Measurements from ENCODE around the gene BRD4. TPM values are rescaled to one million over a fixed set of nuclear protein-coding genes. Genes with fewer than 3 reads are reported as not detected.
"Not testable (repeated sequence)": the region's sequence is repeated elsewhere in the genome, so short reads cannot be mapped to it uniquely, and the experiment has no call there.

BRD4 gene
- polyA plus RNA-seq, 1 donor (not counting 4 experiments of a cell fraction or from before 2014, with no cell fraction given) = 5.5 TPM

GRCh38 chr19:15340086-15340485, 7.7 kb upstream of the BRD4 start:
- TF ChIP-seq, protein P1, sequence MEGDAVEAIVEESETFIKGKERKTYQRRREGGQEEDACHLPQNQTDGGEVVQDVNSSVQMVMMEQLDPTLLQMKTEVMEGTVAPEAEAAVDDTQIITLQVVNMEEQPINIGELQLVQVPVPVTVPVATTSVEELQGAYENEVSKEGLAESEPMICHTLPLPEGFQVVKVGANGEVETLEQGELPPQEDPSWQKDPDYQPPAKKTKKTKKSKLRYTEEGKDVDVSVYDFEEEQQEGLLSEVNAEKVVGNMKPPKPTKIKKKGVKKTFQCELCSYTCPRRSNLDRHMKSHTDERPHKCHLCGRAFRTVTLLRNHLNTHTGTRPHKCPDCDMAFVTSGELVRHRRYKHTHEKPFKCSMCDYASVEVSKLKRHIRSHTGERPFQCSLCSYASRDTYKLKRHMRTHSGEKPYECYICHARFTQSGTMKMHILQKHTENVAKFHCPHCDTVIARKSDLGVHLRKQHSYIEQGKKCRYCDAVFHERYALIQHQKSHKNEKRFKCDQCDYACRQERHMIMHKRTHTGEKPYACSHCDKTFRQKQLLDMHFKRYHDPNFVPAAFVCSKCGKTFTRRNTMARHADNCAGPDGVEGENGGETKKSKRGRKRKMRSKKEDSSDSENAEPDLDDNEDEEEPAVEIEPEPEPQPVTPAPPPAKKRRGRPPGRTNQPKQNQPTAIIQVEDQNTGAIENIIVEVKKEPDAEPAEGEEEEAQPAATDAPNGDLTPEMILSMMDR (optimal IDR thresholded peaks at IDR 0.05 in 1 of 3, IDR thresholded peaks at IDR 0.05 in 1 of 3, conservative IDR thresholded peaks at IDR 0.05 in 1 of 3; ENCODE audit: extremely low read depth in 1 of 3, insufficient read depth in 2 of 3, low read length in 3 of 3) = no peak
- TF ChIP-seq EZH2 (IDR thresholded peaks at IDR 0.05; ENCODE audit: low read length) = no peak
- Histone ChIP-seq H3K4me1 (ENCODE audit: control insufficient read depth, extremely low read depth, insufficient read depth, low read length) (no peaks in the 10 kb centered on the region), H3K4me2 (ENCODE audit: control insufficient read depth, extremely low read depth, insufficient read depth, low read depth, low read length) (no peak overlapping the region), H3K36me3 (ENCODE audit: control insufficient read depth in 2 of 2, extremely low read depth in 1 of 2, insufficient read depth in 2 of 2, low read length in 2 of 2) (no peaks in the 10 kb centered on the region), H3K79me2 (ENCODE audit: control insufficient read depth, insufficient read depth, low read length) (no peaks in the 10 kb centered on the region), H2AFZ (ENCODE audit: control insufficient read depth, low read length) (no peak overlapping the region), H3K4me3 (ENCODE audit: control insufficient read depth in 2 of 3, extremely low read depth in 1 of 3, insufficient read depth in 2 of 3, low read depth in 1 of 3, low read length in 3 of 3) (no peak overlapping the region), H3K27ac (ENCODE audit: control insufficient read depth, insufficient read depth, low read length) (no peak overlapping the region), H4K20me1 (ENCODE audit: control insufficient read depth, extremely low read depth, insufficient read depth, low read length) (no peaks in the 10 kb centered on the region), H3K9me1 (ENCODE audit: control insufficient read depth, extremely low read depth, insufficient read depth, low read length) (no peaks in the 10 kb centered on the region), H3K9ac (ENCODE audit: control insufficient read depth, extremely low read depth, insufficient read depth, low read length) (no peak overlapping the region), H3K9me3 (ENCODE audit: control insufficient read depth, low read depth, low read length) (no peaks in the 10 kb centered on the region), H3K27me3 (ENCODE audit: control insufficient read depth, extremely low read depth, insufficient read depth, low read length) (no peaks in the 10 kb centered on the region)
- dilution Hi-C loops (cut with MboI; ENCODE audit: extremely low pct_ligation_motif_present, low sequenced_read_pairs) = no loop called here
- DNase-seq (ENCODE audit: low read depth, low spot score) (no peak), FAIRE-seq (no peak)

DNA sequence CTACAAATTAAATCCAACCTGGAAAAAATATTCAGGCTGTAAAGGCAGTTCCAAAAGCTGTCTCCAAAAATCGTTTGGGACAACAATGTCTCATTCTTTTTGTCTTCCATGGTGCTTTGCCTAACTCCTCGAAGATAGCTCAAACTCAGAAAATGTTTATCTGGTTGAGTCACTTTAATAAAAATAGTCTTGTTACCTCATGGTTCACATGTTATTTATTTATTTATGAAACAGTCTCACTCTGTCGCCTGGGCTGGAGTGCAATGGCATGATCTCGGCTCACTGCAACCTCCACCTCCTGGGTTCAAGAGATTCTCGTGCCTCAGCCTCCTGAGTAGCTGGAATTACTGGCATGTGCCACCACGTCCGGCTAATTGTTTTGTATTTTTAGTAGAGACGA, 4.9 kb upstream of the BRD4 start:
- Histone ChIP-seq H3K27ac (ENCODE audit: control insufficient read depth, insufficient read depth, low read length) (no peak overlapping the region), H3K36me3 (ENCODE audit: control insufficient read depth in 2 of 2, extremely low read depth in 1 of 2, insufficient read depth in 2 of 2, low read length in 2 of 2) (no peaks in the 10 kb centered on the region), H3K4me2 (ENCODE audit: control insufficient read depth, extremely low read depth, insufficient read depth, low read depth, low read length) (no peak overlapping the region), H3K9ac (ENCODE audit: control insufficient read depth, extremely low read depth, insufficient read depth, low read length) (no peak overlapping the region), H3K9me1 (ENCODE audit: control insufficient read depth, extremely low read depth, insufficient read depth, low read length) (no peaks in the 10 kb centered on the region), H3K27me3 (ENCODE audit: control insufficient read depth, extremely low read depth, insufficient read depth, low read length) (no peaks in the 10 kb centered on the region), H3K79me2 (ENCODE audit: control insufficient read depth, insufficient read depth, low read length) (peaks cover 15% of the 10 kb centered on the region), H4K20me1 (ENCODE audit: control insufficient read depth, extremely low read depth, insufficient read depth, low read length) (no peaks in the 10 kb centered on the region), H2AFZ (ENCODE audit: control insufficient read depth, low read length) (no peak overlapping the region), H3K4me3 (ENCODE audit: control insufficient read depth in 2 of 3, extremely low read depth in 1 of 3, insufficient read depth in 2 of 3, low read depth in 1 of 3, low read length in 3 of 3) (no peak overlapping the region), H3K9me3 (ENCODE audit: control insufficient read depth, low read depth, low read length) (no peaks in the 10 kb centered on the region), H3K4me1 (ENCODE audit: control insufficient read depth, extremely low read depth, insufficient read depth, low read length) (peaks cover 3% of the 10 kb centered on the region)
- TF ChIP-seq, protein P1 (optimal IDR thresholded peaks at IDR 0.05 in 1 of 3, IDR thresholded peaks at IDR 0.05 in 1 of 3, conservative IDR thresholded peaks at IDR 0.05 in 1 of 3; ENCODE audit: extremely low read depth in 1 of 3, insufficient read depth in 2 of 3, low read length in 3 of 3) = no peak
- no peak for TF ChIP-seq EZH2 (IDR thresholded peaks at IDR 0.05; ENCODE audit: low read length)
- dilution Hi-C loops (cut with MboI; ENCODE audit: extremely low pct_ligation_motif_present, low sequenced_read_pairs) = no loop called here
- FAIRE-seq (no peak), DNase-seq (ENCODE audit: low read depth, low spot score) (no peak)

GRCh38 chr19:15335992-15336391, 3.7 kb upstream of the BRD4 start:
- DNase-seq (ENCODE audit: low read depth, low spot score); H2AFZ ChIP-seq (ENCODE audit: control insufficient read depth, low read length); H3K27ac ChIP-seq (ENCODE audit: control insufficient read depth, insufficient read depth, low read length); H3K36me3 ChIP-seq (ENCODE audit: control insufficient read depth in 2 of 2, extremely low read depth in 1 of 2, insufficient read depth in 2 of 2, low read length in 2 of 2); H4K20me1 ChIP-seq (ENCODE audit: control insufficient read depth, extremely low read depth, insufficient read depth, low read length); H3K9me3 ChIP-seq (ENCODE audit: control insufficient read depth, low read depth, low read length); FAIRE-seq; dilution Hi-C loops (cut with MboI; ENCODE audit: extremely low pct_ligation_motif_present, low sequenced_read_pairs); H3K27me3 ChIP-seq (ENCODE audit: control insufficient read depth, extremely low read depth, insufficient read depth, low read length); H3K4me1 ChIP-seq (ENCODE audit: control insufficient read depth, extremely low read depth, insufficient read depth, low read length); H3K9ac ChIP-seq (ENCODE audit: control insufficient read depth, extremely low read depth, insufficient read depth, low read length); H3K9me1 ChIP-seq (ENCODE audit: control insufficient read depth, extremely low read depth, insufficient read depth, low read length); H3K4me2 ChIP-seq (ENCODE audit: control insufficient read depth, extremely low read depth, insufficient read depth, low read depth, low read length); H3K4me3 ChIP-seq (ENCODE audit: control insufficient read depth in 2 of 3, extremely low read depth in 1 of 3, insufficient read depth in 2 of 3, low read depth in 1 of 3, low read length in 3 of 3): not testable (repeated sequence)
- peaks cover 23% of the 10 kb centered on the region for H3K79me2 ChIP-seq (ENCODE audit: control insufficient read depth, insufficient read depth, low read length)
